ENCODE data around the gene VIPR2.

DNA sequence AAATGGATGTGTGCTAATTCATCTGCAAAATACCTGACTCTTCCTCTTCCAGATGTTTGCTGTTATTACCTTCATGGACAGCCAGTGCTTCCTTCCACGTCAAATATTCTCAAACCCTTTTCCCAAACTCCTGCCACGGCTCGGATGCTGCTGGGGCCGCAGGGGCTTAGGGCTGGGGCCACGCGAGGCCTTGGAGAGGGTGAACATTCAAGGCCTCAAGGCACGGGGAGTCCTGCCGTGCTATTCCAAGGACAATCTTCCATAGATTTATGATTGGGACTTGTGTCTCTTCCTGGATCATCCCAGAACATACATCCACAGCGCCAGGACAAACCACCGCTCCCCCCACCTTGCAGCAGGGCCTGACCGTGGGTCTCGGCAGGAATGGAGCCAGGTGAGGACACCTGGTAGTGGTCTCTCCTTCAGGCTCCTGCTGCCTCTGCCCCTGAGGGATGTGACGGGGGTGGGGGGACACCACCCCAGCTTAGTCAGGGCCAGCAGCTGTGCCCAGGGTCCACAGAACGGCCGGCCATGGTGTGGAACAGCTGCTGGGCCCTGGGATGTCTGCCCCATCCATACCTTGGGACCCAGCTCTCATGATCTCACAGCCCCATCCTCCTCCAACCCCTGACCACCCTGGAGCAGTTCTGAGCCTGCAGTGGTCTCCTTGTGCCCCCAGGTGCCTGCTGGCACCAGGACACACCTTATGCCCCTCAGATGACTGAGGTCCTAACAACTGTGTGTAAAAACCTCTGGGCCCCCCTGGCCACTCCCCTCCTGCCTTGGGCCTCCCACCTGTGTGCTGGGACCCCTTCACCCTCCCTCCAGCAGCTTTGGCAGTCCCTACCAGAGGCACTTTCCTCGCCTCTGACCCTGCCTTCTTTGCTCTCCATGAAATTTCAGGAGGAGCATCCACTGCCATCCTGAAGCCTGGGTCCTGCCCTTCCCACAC is 16.7 kb downstream of the VIPR2 start:
- TF ChIP-seq POLR2AphosphoS5 (IDR thresholded peaks at IDR 0.05; ENCODE audit: low read depth, low read length) (no peak), SIN3A (IDR thresholded peaks at IDR 0.05; ENCODE audit: borderline replicate concordance, insufficient read depth, low read length) (no peak)
- TF ChIP-seq, protein P1, sequence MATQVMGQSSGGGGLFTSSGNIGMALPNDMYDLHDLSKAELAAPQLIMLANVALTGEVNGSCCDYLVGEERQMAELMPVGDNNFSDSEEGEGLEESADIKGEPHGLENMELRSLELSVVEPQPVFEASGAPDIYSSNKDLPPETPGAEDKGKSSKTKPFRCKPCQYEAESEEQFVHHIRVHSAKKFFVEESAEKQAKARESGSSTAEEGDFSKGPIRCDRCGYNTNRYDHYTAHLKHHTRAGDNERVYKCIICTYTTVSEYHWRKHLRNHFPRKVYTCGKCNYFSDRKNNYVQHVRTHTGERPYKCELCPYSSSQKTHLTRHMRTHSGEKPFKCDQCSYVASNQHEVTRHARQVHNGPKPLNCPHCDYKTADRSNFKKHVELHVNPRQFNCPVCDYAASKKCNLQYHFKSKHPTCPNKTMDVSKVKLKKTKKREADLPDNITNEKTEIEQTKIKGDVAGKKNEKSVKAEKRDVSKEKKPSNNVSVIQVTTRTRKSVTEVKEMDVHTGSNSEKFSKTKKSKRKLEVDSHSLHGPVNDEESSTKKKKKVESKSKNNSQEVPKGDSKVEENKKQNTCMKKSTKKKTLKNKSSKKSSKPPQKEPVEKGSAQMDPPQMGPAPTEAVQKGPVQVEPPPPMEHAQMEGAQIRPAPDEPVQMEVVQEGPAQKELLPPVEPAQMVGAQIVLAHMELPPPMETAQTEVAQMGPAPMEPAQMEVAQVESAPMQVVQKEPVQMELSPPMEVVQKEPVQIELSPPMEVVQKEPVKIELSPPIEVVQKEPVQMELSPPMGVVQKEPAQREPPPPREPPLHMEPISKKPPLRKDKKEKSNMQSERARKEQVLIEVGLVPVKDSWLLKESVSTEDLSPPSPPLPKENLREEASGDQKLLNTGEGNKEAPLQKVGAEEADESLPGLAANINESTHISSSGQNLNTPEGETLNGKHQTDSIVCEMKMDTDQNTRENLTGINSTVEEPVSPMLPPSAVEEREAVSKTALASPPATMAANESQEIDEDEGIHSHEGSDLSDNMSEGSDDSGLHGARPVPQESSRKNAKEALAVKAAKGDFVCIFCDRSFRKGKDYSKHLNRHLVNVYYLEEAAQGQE (IDR thresholded peaks at IDR 0.05; ENCODE audit: insufficient read depth in 1 of 2, low read depth in 2 of 2, low read length in 2 of 2) = no peak
